Activated naive CD8-positive, alpha-beta T cell treated with anti-CD3 and anti-CD28 coated beads, Interleukin-2, amount 10 ng/mL, durations not matched to agents 7 days and 5 days (primary cell): ENCODE results near the gene TTC23. TPM values are rescaled to one million over a fixed set of nuclear protein-coding genes. Genes with fewer than 3 reads are reported as not detected.

Experiments
- ATAC-seq: fragments of 150-1000 bp; cut with Tn5 transposase; one replicate; pipeline ENCODE4 v1.10.0; 2021; ENCODE audit warnings: low read depth, moderate library complexity
- POLR2A ChIA-PET: fragments of 350-600 bp; sonication (Branson Sonifier 250); formaldehyde crosslinking; loops from one replicate; lab custom pipeline; 2021; ENCODE audit warnings: antibody characterized with exemption; lab: Charles Lee
- DNase-seq: peaks from one replicate; pipeline ENCODE4 v3.0.0; 2021
- H3K27ac Mint-ChIP-seq: one replicate; pipeline ENCODE4 v1.8.0; 2022; ENCODE audit warnings: mild to moderate bottlenecking, mixed read lengths
- H3K27me3 Mint-ChIP-seq: one replicate; pipeline ENCODE4 v1.8.0; 2022; ENCODE audit warnings: mild to moderate bottlenecking, moderate library complexity, mixed read lengths
- H3K36me3 Mint-ChIP-seq: one replicate; pipeline ENCODE4 v1.8.0; 2021; ENCODE audit warnings: mild to moderate bottlenecking, mixed read lengths
- H3K4me1 Mint-ChIP-seq: one replicate; pipeline ENCODE4 v1.8.0; 2021; ENCODE audit warnings: mixed read lengths
- H3K4me3 Mint-ChIP-seq: one replicate; pipeline ENCODE4 v1.8.0; 2022; ENCODE audit warnings: mild to moderate bottlenecking, moderate library complexity, mixed read lengths
- H3K9me3 Mint-ChIP-seq: one replicate; pipeline ENCODE4 v1.8.0; 2021; ENCODE audit warnings: mixed read lengths
- total RNA-seq, 2 experiments: library from RNA; stranded (reverse); gene quantifications; one replicate each; pipeline ENCODE4 v1.2.3, GENCODE V29; 2021

The TTC23 gene
- total RNA-seq, 2 experiments from 2014 or later = 0.61 to 0.82 TPM

- Mint-ChIP-seq H3K36me3 (no peaks in the 10 kb centered on the region), H3K4me1 (no peaks in the 10 kb centered on the region), H3K27ac (no peak overlapping the region), H3K9me3 (no peaks in the 10 kb centered on the region), H3K27me3 (peaks cover 4% of the 10 kb centered on the region), H3K4me3 (no peak overlapping the region)
- no peak for DNase-seq
- POLR2A ChIA-PET = no interaction called here
- no peak for ATAC-seq
These were observed 74.6 kb downstream of the TTC23 start for GRCh38 chr15:99174567-99175395.

DNA sequence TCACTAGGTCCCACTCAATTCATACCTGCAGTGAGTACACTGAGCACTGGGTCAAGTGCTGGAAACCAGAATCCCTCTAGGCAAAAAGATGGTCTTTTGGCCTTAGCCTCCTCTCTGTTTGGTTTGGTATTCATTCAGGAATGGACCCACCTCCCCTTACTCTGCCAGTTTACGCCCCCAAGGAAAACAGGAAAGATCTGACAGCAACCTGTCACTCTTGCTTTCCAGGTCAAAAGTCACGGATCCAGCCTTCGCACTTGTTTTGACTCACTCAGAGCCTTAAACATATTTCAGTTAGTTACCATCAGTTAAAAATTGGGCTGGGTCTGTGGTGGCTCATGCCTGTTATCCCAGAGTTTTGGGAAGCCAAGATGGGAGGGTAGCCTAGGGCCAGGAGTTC, 76.4 kb downstream of the TTC23 start:
- Mint-ChIP-seq H3K27ac (no peak overlapping the region), H3K36me3 (no peaks in the 10 kb centered on the region), H3K9me3 (no peaks in the 10 kb centered on the region), H3K4me1 (no peaks in the 10 kb centered on the region), H3K27me3 (no peaks in the 10 kb centered on the region), H3K4me3 (no peak overlapping the region)
- no peak for ATAC-seq
- no peak for DNase-seq
- POLR2A ChIA-PET = no interaction called here

- no peaks in the 10 kb centered on the region for H3K27me3 Mint-ChIP-seq
- H3K4me3 Mint-ChIP-seq = no peak overlapping the region
- no peak for DNase-seq
- no peaks in the 10 kb centered on the region for H3K9me3 Mint-ChIP-seq
- no peaks in the 10 kb centered on the region for H3K4me1 Mint-ChIP-seq
- POLR2A ChIA-PET = no interaction called here
- no peaks in the 10 kb centered on the region for H3K36me3 Mint-ChIP-seq
- H3K27ac Mint-ChIP-seq = no peak overlapping the region
- ATAC-seq = no peak
These were observed 77.2 kb downstream of the TTC23 start for GRCh38 chr15:99172171-99172570.

GRCh38 chr15:99170476-99171065, 78.8 kb downstream of the TTC23 start:
- Mint-ChIP-seq H3K27me3 (no peaks in the 10 kb centered on the region), H3K36me3 (no peaks in the 10 kb centered on the region), H3K27ac (no peak overlapping the region), H3K4me3 (no peak overlapping the region), H3K9me3 (no peaks in the 10 kb centered on the region), H3K4me1 (no peaks in the 10 kb centered on the region)
- DNase-seq (no peak), ATAC-seq (no peak)
- POLR2A ChIA-PET = no interaction called here

- no peaks in the 10 kb centered on the region for H3K4me1 Mint-ChIP-seq
- H3K9me3 Mint-ChIP-seq = no peaks in the 10 kb centered on the region
- H3K27ac Mint-ChIP-seq = no peak overlapping the region
- H3K27me3 Mint-ChIP-seq = no peaks in the 10 kb centered on the region
- DNase-seq = no peak
- POLR2A ChIA-PET = no interaction called here
- H3K36me3 Mint-ChIP-seq = no peaks in the 10 kb centered on the region
- ATAC-seq = no peak
- no peak overlapping the region for H3K4me3 Mint-ChIP-seq
These were observed 79.5 kb downstream of the TTC23 start for GRCh38 chr15:99169769-99170311.

GRCh38 chr15:99168601-99169580, 80.5 kb downstream of the TTC23 start:
- ATAC-seq = no peak
- no peak overlapping the region for H3K4me3 Mint-ChIP-seq
- POLR2A ChIA-PET = no interaction called here
- DNase-seq = no peak
- H3K27me3 Mint-ChIP-seq = no peaks in the 10 kb centered on the region
- no peaks in the 10 kb centered on the region for H3K4me1 Mint-ChIP-seq
- H3K9me3 Mint-ChIP-seq = no peaks in the 10 kb centered on the region
- H3K27ac Mint-ChIP-seq = no peak overlapping the region
- no peaks in the 10 kb centered on the region for H3K36me3 Mint-ChIP-seq

GRCh38 chr15:99167640-99168039, 81.7 kb downstream of the TTC23 start:
- no peaks in the 10 kb centered on the region for H3K9me3 Mint-ChIP-seq
- H3K4me3 Mint-ChIP-seq = no peak overlapping the region

GRCh38 chr15:99167201-99167600, 82.2 kb downstream of the TTC23 start:
- no peaks in the 10 kb centered on the region for H3K9me3 Mint-ChIP-seq
- H3K27ac Mint-ChIP-seq = no peak overlapping the region
- no peak overlapping the region for H3K4me3 Mint-ChIP-seq
- H3K36me3 Mint-ChIP-seq = no peaks in the 10 kb centered on the region
- H3K27me3 Mint-ChIP-seq = no peaks in the 10 kb centered on the region
- POLR2A ChIA-PET = no interaction called here
- DNase-seq (no peak), ATAC-seq (no peak)
- no peaks in the 10 kb centered on the region for H3K4me1 Mint-ChIP-seq

More at GRCh38 chr15:99167640-99168039, 81.7 kb downstream of the TTC23 start:
- DNase-seq = no peak
- no peaks in the 10 kb centered on the region for H3K36me3 Mint-ChIP-seq
- ATAC-seq = no peak
- no peaks in the 10 kb centered on the region for H3K27me3 Mint-ChIP-seq
- no peak overlapping the region for H3K27ac Mint-ChIP-seq
- POLR2A ChIA-PET = no interaction called here
- no peaks in the 10 kb centered on the region for H3K4me1 Mint-ChIP-seq

- no peak for ATAC-seq
- H3K27ac Mint-ChIP-seq = no peak overlapping the region
- no peaks in the 10 kb centered on the region for H3K27me3 Mint-ChIP-seq
- H3K36me3 Mint-ChIP-seq = no peaks in the 10 kb centered on the region
- no peaks in the 10 kb centered on the region for H3K4me1 Mint-ChIP-seq
- H3K4me3 Mint-ChIP-seq = no peak overlapping the region
- no peak for DNase-seq
- POLR2A ChIA-PET = no interaction called here
- no peaks in the 10 kb centered on the region for H3K9me3 Mint-ChIP-seq
These were observed 83.3 kb downstream of the TTC23 start for GRCh38 chr15:99165956-99166689.

DNA sequence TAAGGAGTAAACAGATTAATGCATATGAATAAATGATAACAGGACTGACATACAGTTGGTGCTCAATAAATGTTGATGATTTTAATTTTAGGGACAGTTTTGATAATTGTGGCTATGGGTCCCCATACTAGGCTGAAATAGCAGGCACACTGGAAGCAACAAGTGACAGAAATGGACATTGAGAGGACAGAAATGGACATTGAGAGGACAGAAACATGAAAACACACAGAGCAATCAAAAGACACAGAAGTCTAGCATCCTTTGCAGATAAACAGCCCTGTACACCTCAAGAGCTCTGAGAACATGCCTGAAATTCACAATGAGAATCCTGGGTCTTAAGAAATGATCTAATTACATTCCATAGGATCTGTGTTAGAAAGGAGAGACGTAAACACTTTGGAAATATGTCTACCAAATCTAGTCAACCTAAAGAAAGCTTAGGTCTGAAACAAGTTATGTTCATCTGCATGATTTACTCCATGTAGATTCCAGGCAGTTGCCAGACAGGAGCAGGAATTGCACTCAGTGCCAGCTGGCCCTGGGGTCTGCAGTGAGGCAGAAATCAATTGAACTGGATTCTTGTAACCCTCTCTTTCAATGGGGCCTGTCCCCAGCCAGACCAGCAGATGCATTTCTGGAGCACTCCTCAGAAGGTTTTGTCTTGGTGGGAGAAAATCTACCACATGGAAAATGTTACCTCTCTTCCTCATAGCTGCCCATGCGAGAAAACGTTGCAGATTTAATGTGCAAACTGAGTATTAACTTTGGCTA, 84.2 kb downstream of the TTC23 start:
- Mint-ChIP-seq H3K36me3 (no peaks in the 10 kb centered on the region), H3K4me1 (no peaks in the 10 kb centered on the region), H3K27ac (no peak overlapping the region), H3K4me3 (no peak overlapping the region), H3K27me3 (no peaks in the 10 kb centered on the region), H3K9me3 (no peaks in the 10 kb centered on the region)
- DNase-seq (no peak), ATAC-seq (no peak)
- POLR2A ChIA-PET = no interaction called here

GRCh38 chr15:99164119-99164518, 85.3 kb downstream of the TTC23 start:
- no peak for ATAC-seq
- POLR2A ChIA-PET = no interaction called here
- Mint-ChIP-seq H3K4me1 (no peaks in the 10 kb centered on the region), H3K4me3 (no peak overlapping the region), H3K27me3 (no peaks in the 10 kb centered on the region), H3K9me3 (no peaks in the 10 kb centered on the region), H3K27ac (no peak overlapping the region), H3K36me3 (no peaks in the 10 kb centered on the region)
- DNase-seq = no peak
